GM21360 (cell line): ENCODE results near the gene HOTAIR.

Source experiments
- ATAC-seq: cut with Tn5 transposase; IDR thresholded peaks from one replicate; pipeline ENCODE4 v1.9.1; 2021; ENCODE audit warnings: mild to moderate bottlenecking, moderate library complexity; ENCODE audit not compliant: unreplicated experiment

The HOTAIR gene

GRCh38 chr12:53963005-53963404, 11.7 kb downstream of the HOTAIR start:
- no peak for ATAC-seq

DNA sequence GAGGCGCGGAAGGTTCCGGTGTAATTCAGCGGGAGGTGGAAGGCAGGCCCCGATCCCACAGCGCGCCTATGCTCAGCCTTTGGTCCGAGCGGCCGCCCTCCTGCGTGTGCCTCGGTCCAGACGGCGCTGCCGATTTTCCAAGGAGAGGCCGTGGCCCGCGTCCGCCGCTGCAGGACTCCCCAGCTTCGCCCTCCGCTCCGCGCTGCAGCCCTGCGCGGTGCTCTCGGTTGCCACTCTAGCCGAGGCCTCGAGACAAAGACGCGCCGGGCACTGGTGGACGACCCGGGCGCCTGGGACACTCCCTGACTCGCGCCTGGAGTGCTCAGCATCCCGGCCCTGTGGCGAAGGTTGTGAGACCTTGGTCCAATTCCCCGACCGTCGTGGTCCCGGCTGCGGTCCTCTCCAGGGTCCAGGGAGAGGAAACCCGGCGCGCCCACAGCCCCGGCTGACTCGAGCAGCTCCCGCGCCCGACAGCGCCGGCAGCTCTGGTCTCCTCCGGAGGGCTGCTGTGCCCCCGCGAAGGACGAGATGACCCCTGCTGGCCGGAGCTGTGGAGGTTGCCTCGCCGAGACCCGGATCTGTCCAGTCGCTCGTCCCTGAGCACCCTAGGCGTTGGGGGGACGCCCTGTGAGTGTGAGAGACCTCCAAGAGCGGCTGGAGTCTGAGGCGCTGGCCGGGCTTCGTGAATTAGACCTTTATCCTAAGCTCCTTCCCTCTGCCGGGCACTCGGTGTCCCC, 13.6 kb downstream of the HOTAIR start:
- no peak for ATAC-seq

GRCh38 chr12:53960187-53961024, 14.3 kb downstream of the HOTAIR start:
- no peak for ATAC-seq

DNA sequence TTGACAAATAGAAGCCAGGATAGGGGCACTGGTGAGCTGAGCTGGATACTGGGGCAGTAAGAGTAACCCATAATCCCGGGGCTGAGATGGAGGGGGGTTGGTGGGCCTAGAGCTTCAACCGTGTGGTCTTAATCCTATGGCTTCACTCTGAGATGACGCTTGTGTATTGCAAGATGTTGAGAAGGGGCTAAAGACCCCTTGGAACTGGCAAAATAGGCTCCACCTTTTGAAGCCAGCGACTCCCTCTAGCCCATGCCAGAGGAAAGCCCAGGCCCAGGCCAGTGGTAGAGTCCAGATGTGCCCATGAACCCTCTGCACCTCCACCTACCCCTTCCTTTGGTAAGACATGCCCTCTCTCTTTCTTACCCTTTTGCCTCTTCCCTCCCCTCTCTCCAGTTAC, 15.4 kb downstream of the HOTAIR start:
- no peak for ATAC-seq

DNA sequence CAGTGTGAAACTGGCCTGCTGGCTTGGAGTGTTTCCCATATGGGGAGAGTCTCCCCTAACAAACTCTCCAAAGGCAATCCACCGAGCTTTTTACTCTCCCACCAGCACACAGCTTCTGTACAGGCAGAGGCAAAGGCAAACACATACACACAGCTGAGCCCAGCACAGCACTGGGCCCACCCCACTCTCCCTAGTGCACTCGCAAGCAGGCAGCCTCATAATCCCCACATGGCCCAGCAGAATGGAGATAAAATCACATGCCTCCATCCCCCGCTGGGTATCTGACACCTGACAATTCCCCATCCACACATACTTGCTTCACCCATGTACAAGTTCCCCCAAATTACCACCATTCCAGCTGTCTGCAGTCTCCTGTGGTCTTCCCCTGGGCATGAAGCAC, 16.6 kb downstream of the HOTAIR start:
- ATAC-seq, result no peak

GRCh38 chr12:53956914-53957536, 17.7 kb downstream of the HOTAIR start:
- ATAC-seq, result no peak

- ATAC-seq, result no peak
Measured at GRCh38 chr12:53956251-53956887, 18.4 kb downstream of the HOTAIR start.

DNA sequence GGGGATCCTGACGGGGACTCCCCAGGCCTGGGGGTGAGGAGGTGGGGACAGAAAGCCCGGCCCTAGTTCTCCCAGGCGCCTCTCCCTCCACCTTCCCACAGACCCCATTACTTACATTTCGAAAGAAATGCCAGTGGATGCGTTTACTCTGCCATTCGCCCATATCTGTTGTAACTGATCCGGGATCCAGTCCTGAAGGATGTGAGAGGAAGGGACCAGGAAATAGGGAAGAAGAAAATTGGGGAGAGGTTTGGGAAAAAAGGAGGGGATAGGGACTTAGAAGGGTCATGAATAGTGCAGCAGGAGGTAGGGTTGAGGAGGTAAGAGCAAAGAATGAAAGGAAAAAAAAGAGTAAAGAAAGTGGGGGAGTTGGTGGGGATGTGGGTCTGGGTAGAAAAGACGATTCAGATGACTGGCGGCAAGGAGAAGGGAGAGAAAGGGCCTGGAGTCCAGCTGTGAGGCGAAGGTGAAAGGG, 18.9 kb downstream of the HOTAIR start:
- no peak for ATAC-seq

DNA sequence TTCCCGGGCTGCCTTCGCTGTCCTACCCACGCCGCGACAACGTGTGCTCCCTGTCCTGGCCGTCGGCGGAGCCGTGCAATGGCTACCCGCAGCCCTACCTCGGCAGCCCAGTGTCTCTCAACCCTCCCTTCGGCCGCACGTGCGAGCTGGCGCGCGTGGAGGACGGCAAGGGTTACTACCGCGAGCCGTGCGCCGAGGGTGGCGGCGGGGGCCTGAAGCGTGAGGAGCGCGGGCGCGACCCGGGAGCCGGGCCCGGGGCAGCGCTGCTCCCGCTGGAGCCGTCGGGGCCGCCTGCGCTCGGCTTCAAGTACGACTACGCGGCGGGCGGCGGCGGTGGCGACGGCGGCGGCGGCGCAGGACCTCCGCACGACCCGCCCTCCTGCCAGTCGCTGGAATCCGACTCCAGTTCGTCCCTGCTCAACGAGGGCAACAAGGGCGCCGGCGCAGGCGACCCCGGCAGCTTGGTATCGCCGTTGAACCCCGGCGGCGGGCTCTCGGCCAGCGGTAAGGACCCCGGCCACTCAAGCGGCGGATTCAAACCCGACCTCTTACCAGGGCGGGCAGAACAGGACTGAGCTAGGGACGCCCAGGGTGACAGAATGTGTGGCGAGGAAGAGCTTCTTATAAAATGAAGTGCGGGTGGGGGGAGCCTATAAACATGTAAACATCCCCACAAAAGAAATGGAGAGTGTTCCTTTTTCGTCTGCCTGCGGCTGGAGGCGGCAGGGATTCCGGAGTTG, 19.5 kb downstream of the HOTAIR start:
- ATAC-seq, result no peak

DNA sequence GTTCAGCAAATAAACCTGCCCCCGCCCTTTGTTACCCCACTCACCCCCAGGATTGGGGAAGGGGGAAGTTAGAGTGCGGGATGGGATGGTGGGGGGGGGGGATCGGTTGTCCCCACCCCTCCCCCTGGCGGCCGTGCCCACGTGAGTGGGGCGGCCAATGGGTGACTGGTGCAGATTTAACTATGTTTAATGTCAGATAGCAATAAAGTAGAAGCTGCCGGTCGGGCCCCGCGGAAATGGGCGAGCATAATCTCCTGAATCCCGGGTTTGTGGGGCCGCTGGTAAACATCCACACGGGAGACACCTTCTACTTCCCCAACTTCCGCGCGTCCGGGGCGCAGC, 20.1 kb downstream of the HOTAIR start, which contains the start of gene HOXC12:
HOXC12 (plus strand) TSS at position 210 of the 342 bp plus-strand sequence; CDS start at position 237, 27 bp downstream.
- ATAC-seq, result no peak

- no peak for ATAC-seq
Measured at GRCh38 chr12:53953831-53954693, 20.7 kb downstream of the HOTAIR start.

DNA sequence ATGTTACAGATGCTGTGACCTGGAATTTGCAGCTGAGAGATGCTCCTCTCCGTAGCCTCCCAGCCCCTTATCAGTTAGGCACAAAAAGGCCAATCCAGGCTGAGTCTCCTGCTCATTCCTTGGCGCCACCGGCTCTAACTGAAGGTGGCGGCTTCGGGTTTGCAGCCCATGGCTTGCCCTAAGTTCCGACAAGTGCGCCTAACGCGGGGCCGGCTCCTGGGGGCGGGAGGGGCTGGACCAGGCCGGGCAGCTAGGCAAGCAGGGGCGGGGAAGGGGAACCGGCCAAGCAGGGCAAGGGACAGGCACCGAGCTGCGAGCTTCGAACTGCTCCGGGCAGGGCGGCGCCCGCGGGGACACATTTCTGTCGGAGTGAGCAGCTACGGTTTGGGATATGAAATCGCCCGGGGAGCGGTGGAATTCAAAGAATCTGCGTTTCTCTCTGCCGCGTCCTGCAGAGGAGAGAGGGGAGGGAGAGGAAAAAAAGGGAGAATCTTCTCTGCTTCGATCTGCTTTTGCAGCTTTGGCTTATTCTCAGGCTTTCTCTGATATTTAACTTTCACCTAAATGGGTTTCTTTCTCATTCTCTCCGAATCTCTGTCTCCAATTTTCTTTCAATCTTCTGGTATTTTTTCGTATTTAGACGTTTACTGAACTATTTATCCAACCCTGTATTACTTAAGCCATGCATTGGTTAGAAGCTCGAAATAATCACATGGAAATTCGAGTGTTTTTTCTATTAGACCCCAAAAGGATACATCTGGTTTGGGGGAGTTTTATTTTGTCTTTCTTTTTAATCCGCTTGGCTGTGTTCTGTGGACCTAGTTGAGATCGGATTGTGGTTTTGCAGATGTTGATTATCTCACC, 21.7 kb downstream of the HOTAIR start:
- no peak for ATAC-seq

- no peak for ATAC-seq
Measured at GRCh38 chr12:53952335-53952694, 22.4 kb downstream of the HOTAIR start.

- ATAC-seq, result no peak
Measured at GRCh38 chr12:53951577-53952334, 23.0 kb downstream of the HOTAIR start.

- no peak for ATAC-seq
Measured at GRCh38 chr12:53950789-53951576, 23.8 kb downstream of the HOTAIR start.

DNA sequence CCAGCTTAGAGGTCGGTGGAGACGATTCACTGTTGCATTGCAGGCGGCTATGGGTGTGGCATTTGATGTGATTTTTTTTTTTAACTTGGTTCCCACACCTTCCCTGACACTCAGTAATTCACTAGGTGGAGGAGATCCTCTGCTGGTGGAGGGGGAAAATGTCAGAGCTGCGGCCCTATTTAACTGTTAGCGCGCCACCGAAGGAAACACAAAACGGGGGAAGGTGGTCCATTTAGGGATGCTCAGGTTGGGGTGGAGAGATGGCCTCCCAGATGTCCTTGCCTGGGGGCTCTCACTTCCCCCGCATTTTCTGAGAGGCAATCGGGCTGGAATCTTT, 24.3 kb downstream of the HOTAIR start:
- ATAC-seq, result no peak
